ENCODE data around the gene HECTD1.
"Not testable (repeated sequence)": the region's sequence is repeated elsewhere in the genome, so short reads cannot be mapped to it uniquely, and the experiment has no call there.

The HECTD1 gene

GRCh38 chr14:31207755-31208545, at the start of gene HECTD1:
Gene HECTD1, minus strand, starts transcription at chr14:31207793. Its CDS starts 1,857 bp downstream, at chr14:31205936.
- no peaks in the 10 kb centered on the region for H3K9me3 ChIP-seq
- peaks cover 40% of the 10 kb centered on the region for H4K20me1 ChIP-seq
- peak within 1 kb of the TSS; percentile 93 for H3K4me3 ChIP-seq
- peaks cover 27% of the 10 kb centered on the region for H3K4me1 ChIP-seq
- H3K9ac ChIP-seq: peak within 1 kb of the TSS; percentile 99
- no peak for TF ChIP-seq Cebpa-rat (IDR thresholded peaks at IDR 0.05)
- peak within 1 kb of the TSS; percentile 99 for H3K27ac ChIP-seq
- no peaks in the 10 kb centered on the region for H3K27me3 ChIP-seq
- H3K36me3 ChIP-seq: peaks cover 11% of the 10 kb centered on the region
- H3K4me2 ChIP-seq: peak within 1 kb of the TSS; percentile 91

- Histone ChIP-seq H3K4me2 (no peak overlapping the region), H3K27ac (no peak overlapping the region), H3K27me3 (no peaks in the 10 kb centered on the region), H3K9ac (no peak overlapping the region), H3K4me3 (no peak overlapping the region), H3K4me1 (peaks cover 12% of the 10 kb centered on the region), H3K9me3 (no peaks in the 10 kb centered on the region), H3K36me3 (no peaks in the 10 kb centered on the region), H4K20me1 (no peaks in the 10 kb centered on the region)
- no peak for TF ChIP-seq Cebpa-rat (IDR thresholded peaks at IDR 0.05)
Measured at GRCh38 chr14:31257244-31257553, 49.6 kb upstream of the HECTD1 start.

- Histone ChIP-seq H3K27me3 (no peaks in the 10 kb centered on the region), H3K27ac (no peak overlapping the region), H3K36me3 (no peaks in the 10 kb centered on the region), H3K9me3 (no peaks in the 10 kb centered on the region), H3K4me1 (peaks cover 7% of the 10 kb centered on the region), H3K4me2 (no peak overlapping the region), H3K9ac (no peak overlapping the region), H4K20me1 (no peaks in the 10 kb centered on the region), H3K4me3 (no peak overlapping the region)
- TF ChIP-seq Cebpa-rat (IDR thresholded peaks at IDR 0.05): no peak
Measured at GRCh38 chr14:31256534-31257243, 49.1 kb upstream of the HECTD1 start.

- H3K4me2 ChIP-seq, H3K9ac ChIP-seq, H3K36me3 ChIP-seq, H3K9me3 ChIP-seq, H3K27me3 ChIP-seq, H4K20me1 ChIP-seq, H3K27ac ChIP-seq, H3K4me1 ChIP-seq, H3K4me3 ChIP-seq: not testable (repeated sequence)
Measured at GRCh38 chr14:31255918-31256317, 48.3 kb upstream of the HECTD1 start.

GRCh38 chr14:31255286-31255685, 47.7 kb upstream of the HECTD1 start:
- no peaks in the 10 kb centered on the region for H4K20me1 ChIP-seq
- H3K36me3 ChIP-seq: no peaks in the 10 kb centered on the region
- no peak overlapping the region for H3K4me2 ChIP-seq
- no peaks in the 10 kb centered on the region for H3K4me1 ChIP-seq
- no peak overlapping the region for H3K27ac ChIP-seq
- H3K9ac ChIP-seq: no peak overlapping the region
- no peaks in the 10 kb centered on the region for H3K9me3 ChIP-seq
- no peak overlapping the region for H3K4me3 ChIP-seq
- no peak for TF ChIP-seq Cebpa-rat (IDR thresholded peaks at IDR 0.05)
- H3K27me3 ChIP-seq: no peaks in the 10 kb centered on the region

GRCh38 chr14:31253746-31254471, 46.3 kb upstream of the HECTD1 start:
- no peak for TF ChIP-seq Cebpa-rat (IDR thresholded peaks at IDR 0.05)
- H3K27ac ChIP-seq: no peak overlapping the region
- H3K4me3 ChIP-seq: no peak overlapping the region
- H3K9ac ChIP-seq: no peak overlapping the region
- H3K27me3 ChIP-seq: no peaks in the 10 kb centered on the region
- no peak overlapping the region for H3K4me2 ChIP-seq
- no peaks in the 10 kb centered on the region for H3K36me3 ChIP-seq
- no peaks in the 10 kb centered on the region for H3K4me1 ChIP-seq
- no peaks in the 10 kb centered on the region for H3K9me3 ChIP-seq
- H4K20me1 ChIP-seq: no peaks in the 10 kb centered on the region

GRCh38 chr14:31252865-31253264, 45.3 kb upstream of the HECTD1 start:
- H3K27ac ChIP-seq: no peak overlapping the region
- H3K27me3 ChIP-seq: no peaks in the 10 kb centered on the region
- H3K36me3 ChIP-seq: no peaks in the 10 kb centered on the region
- H4K20me1 ChIP-seq: no peaks in the 10 kb centered on the region
- no peak for TF ChIP-seq Cebpa-rat (IDR thresholded peaks at IDR 0.05)
- no peaks in the 10 kb centered on the region for H3K9me3 ChIP-seq
- no peak overlapping the region for H3K4me3 ChIP-seq
- H3K4me2 ChIP-seq: no peak overlapping the region
- H3K4me1 ChIP-seq: no peaks in the 10 kb centered on the region
- no peak overlapping the region for H3K9ac ChIP-seq

GRCh38 chr14:31251028-31251958, 43.7 kb upstream of the HECTD1 start:
- H3K9ac ChIP-seq: no peak overlapping the region
- H3K4me1 ChIP-seq: no peaks in the 10 kb centered on the region
- no peak overlapping the region for H3K4me3 ChIP-seq
- H3K36me3 ChIP-seq: no peaks in the 10 kb centered on the region
- no peaks in the 10 kb centered on the region for H3K9me3 ChIP-seq
- H3K27ac ChIP-seq: no peak overlapping the region
- no peaks in the 10 kb centered on the region for H4K20me1 ChIP-seq
- no peak for TF ChIP-seq Cebpa-rat (IDR thresholded peaks at IDR 0.05)
- no peaks in the 10 kb centered on the region for H3K27me3 ChIP-seq
- H3K4me2 ChIP-seq: no peak overlapping the region

GRCh38 chr14:31244626-31245025, 37.0 kb upstream of the HECTD1 start:
- Histone ChIP-seq H3K4me2 (no peak overlapping the region), H3K9me3 (no peaks in the 10 kb centered on the region), H3K4me3 (no peak overlapping the region), H3K9ac (no peak overlapping the region), H3K27ac (no peak overlapping the region), H3K27me3 (no peaks in the 10 kb centered on the region), H4K20me1 (no peaks in the 10 kb centered on the region), H3K36me3 (no peaks in the 10 kb centered on the region), H3K4me1 (no peaks in the 10 kb centered on the region)
- TF ChIP-seq Cebpa-rat (IDR thresholded peaks at IDR 0.05): no peak
